HG03460 (cell line): ENCODE data around the gene NTN1.

Source experiments
- ATAC-seq: cut with Tn5 transposase; IDR thresholded peaks from one replicate; pipeline ENCODE4 v1.9.1; 2021; ENCODE audit not compliant: unreplicated experiment

The NTN1 gene

GRCh38 chr17:9035249-9035648, 13.9 kb downstream of the NTN1 start:
- no peak for ATAC-seq

- ATAC-seq, result no peak
Measured at GRCh38 chr17:9036336-9036735, 15.0 kb downstream of the NTN1 start.

GRCh38 chr17:9037736-9038135, 16.4 kb downstream of the NTN1 start:
- ATAC-seq, result no peak

- ATAC-seq, result no peak
Measured at GRCh38 chr17:9038380-9038779, 17.1 kb downstream of the NTN1 start.

- ATAC-seq, result no peak
Measured at GRCh38 chr17:9044772-9045463, 23.6 kb downstream of the NTN1 start.

GRCh38 chr17:9050801-9051401, 29.6 kb downstream of the NTN1 start:
- ATAC-seq, result no peak

- no peak for ATAC-seq
Measured at GRCh38 chr17:9051561-9051960, 30.3 kb downstream of the NTN1 start.

- ATAC-seq, result no peak
Measured at GRCh38 chr17:9052921-9053320, 31.6 kb downstream of the NTN1 start.

- ATAC-seq, result no peak
Measured at GRCh38 chr17:9053406-9053805, 32.1 kb downstream of the NTN1 start.

- no peak for ATAC-seq
Measured at GRCh38 chr17:9054126-9054975, 33.0 kb downstream of the NTN1 start.

GRCh38 chr17:9055281-9055680, 34.0 kb downstream of the NTN1 start:
- ATAC-seq, result no peak

- ATAC-seq, result no peak
Measured at GRCh38 chr17:9056566-9056965, 35.3 kb downstream of the NTN1 start.

GRCh38 chr17:9057310-9057709, 36.0 kb downstream of the NTN1 start:
- no peak for ATAC-seq

- no peak for ATAC-seq
Measured at GRCh38 chr17:9062399-9062902, 41.1 kb downstream of the NTN1 start.

- no peak for ATAC-seq
Measured at GRCh38 chr17:9064311-9064834, 43.1 kb downstream of the NTN1 start.

- ATAC-seq, result no peak
Measured at GRCh38 chr17:9071016-9071415, 49.7 kb downstream of the NTN1 start.

- no peak for ATAC-seq
Measured at GRCh38 chr17:9071811-9072498, 50.6 kb downstream of the NTN1 start.

GRCh38 chr17:9072696-9073339, 51.5 kb downstream of the NTN1 start:
- no peak for ATAC-seq

GRCh38 chr17:9074131-9074530, 52.8 kb downstream of the NTN1 start:
- no peak for ATAC-seq

GRCh38 chr17:9079461-9080103, 58.3 kb downstream of the NTN1 start:
- no peak for ATAC-seq
